Measurements from ENCODE around the gene CLDN34. TPM values are rescaled to one million over a fixed set of nuclear protein-coding genes. Genes with fewer than 3 reads are reported as not detected.

CLDN34 gene
- total RNA-seq (2014; rRNA removed; shearing (Covaris generic); ENCODE audit: low replicate concordance), result not detected in 2 replicates

GRCh38 chrX:9966775-9967408, at the start of gene CLDN34:
Gene CLDN34, plus strand, starts transcription at chrX:9967358. Its CDS starts 0 bp downstream, at chrX:9967358.
- H3K27me3 ChIP-seq (ENCODE audit: low read length), result no peaks in the 10 kb centered on the region
- no peak within 1 kb of the TSS for H3K4me2 ChIP-seq (ENCODE audit: low read depth, low read length, poor library complexity, severe bottlenecking)
- no peak within 1 kb of the TSS for H3K4me3 ChIP-seq (ENCODE audit: low read length)
- H3K27ac ChIP-seq (ENCODE audit: low read length), result no peak within 1 kb of the TSS
- no peaks in the 10 kb centered on the region for H4K20me1 ChIP-seq (ENCODE audit: insufficient read depth, low read depth, low read length)
- no peaks in the 10 kb centered on the region for H3K9me3 ChIP-seq (ENCODE audit: low read length)
- H3K4me1 ChIP-seq (ENCODE audit: low read length), result no peaks in the 10 kb centered on the region
- no peak for DNase-seq
- no peak within 1 kb of the TSS for H2AFZ ChIP-seq (ENCODE audit: low read length)
- H3K9me2 ChIP-seq (replicated peaks; ENCODE audit: insufficient read depth, low read length), result no peaks in the 10 kb centered on the region
- no peaks in the 10 kb centered on the region for H3K36me3 ChIP-seq (ENCODE audit: insufficient read depth, low read length)
- H3K79me2 ChIP-seq (ENCODE audit: low read length), result no peaks in the 10 kb centered on the region
- no peak within 1 kb of the TSS for H3K9ac ChIP-seq (ENCODE audit: low read length)

GRCh38 chrX:9917861-9918260, 49.3 kb upstream of the CLDN34 start:
- Histone ChIP-seq H3K9me3 (ENCODE audit: low read length) (no peaks in the 10 kb centered on the region), H3K79me2 (ENCODE audit: low read length) (no peaks in the 10 kb centered on the region), H3K4me2 (ENCODE audit: low read depth, low read length, poor library complexity, severe bottlenecking) (no peak overlapping the region), H3K27ac (ENCODE audit: low read length) (no peak overlapping the region), H2AFZ (ENCODE audit: low read length) (no peak overlapping the region), H3K4me3 (ENCODE audit: low read length) (no peak overlapping the region), H3K4me1 (ENCODE audit: low read length) (no peaks in the 10 kb centered on the region), H3K36me3 (ENCODE audit: insufficient read depth, low read length) (no peaks in the 10 kb centered on the region), H4K20me1 (ENCODE audit: insufficient read depth, low read depth, low read length) (no peaks in the 10 kb centered on the region), H3K9me2 (replicated peaks; ENCODE audit: insufficient read depth, low read length) (no peaks in the 10 kb centered on the region), H3K27me3 (ENCODE audit: low read length) (no peaks in the 10 kb centered on the region), H3K9ac (ENCODE audit: low read length) (no peak overlapping the region)
- DNase-seq, result no peak

DNA sequence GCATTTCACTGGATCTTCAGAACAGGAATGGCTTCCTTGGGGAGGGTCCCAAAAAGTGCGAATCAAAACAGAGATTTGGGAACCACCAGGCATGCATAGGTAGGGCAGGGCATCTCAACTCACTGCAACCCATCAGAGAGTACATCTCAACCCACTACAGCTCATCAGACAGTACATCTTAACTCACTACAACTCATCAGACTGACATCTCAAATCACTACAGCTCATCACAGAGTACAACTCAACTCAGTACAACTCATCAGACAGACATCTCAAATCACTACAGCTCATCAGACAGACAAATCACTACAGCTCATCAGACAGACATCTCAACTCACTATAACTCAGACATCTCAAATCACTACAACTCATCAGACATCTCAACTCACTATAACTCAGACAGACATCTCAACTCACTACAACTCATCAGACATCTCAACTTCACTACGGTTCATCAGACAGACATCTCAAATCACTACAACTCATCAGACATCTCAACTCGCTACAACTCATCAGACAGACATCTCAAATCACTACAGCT, 47.5 kb upstream of the CLDN34 start:
- no peaks in the 10 kb centered on the region for H3K4me1 ChIP-seq (ENCODE audit: low read length)
- no peak overlapping the region for H3K4me2 ChIP-seq (ENCODE audit: low read depth, low read length, poor library complexity, severe bottlenecking)
- H4K20me1 ChIP-seq (ENCODE audit: insufficient read depth, low read depth, low read length), result no peaks in the 10 kb centered on the region
- H3K79me2 ChIP-seq (ENCODE audit: low read length), result no peaks in the 10 kb centered on the region
- H3K9me3 ChIP-seq (ENCODE audit: low read length), result no peaks in the 10 kb centered on the region
- H3K4me3 ChIP-seq (ENCODE audit: low read length), result no peak overlapping the region
- no peak overlapping the region for H2AFZ ChIP-seq (ENCODE audit: low read length)
- no peak for DNase-seq
- H3K9me2 ChIP-seq (replicated peaks; ENCODE audit: insufficient read depth, low read length), result no peaks in the 10 kb centered on the region
- H3K27me3 ChIP-seq (ENCODE audit: low read length), result no peaks in the 10 kb centered on the region
- H3K27ac ChIP-seq (ENCODE audit: low read length), result no peak overlapping the region
- H3K9ac ChIP-seq (ENCODE audit: low read length), result no peak overlapping the region
- H3K36me3 ChIP-seq (ENCODE audit: insufficient read depth, low read length), result no peaks in the 10 kb centered on the region

GRCh38 chrX:9921407-9921806, 45.8 kb upstream of the CLDN34 start:
- Histone ChIP-seq H3K4me1 (ENCODE audit: low read length) (no peaks in the 10 kb centered on the region), H3K79me2 (ENCODE audit: low read length) (no peaks in the 10 kb centered on the region), H3K9me2 (replicated peaks; ENCODE audit: insufficient read depth, low read length) (no peaks in the 10 kb centered on the region), H3K4me3 (ENCODE audit: low read length) (no peak overlapping the region), H3K4me2 (ENCODE audit: low read depth, low read length, poor library complexity, severe bottlenecking) (no peak overlapping the region), H2AFZ (ENCODE audit: low read length) (no peak overlapping the region), H3K27ac (ENCODE audit: low read length) (no peak overlapping the region), H3K36me3 (ENCODE audit: insufficient read depth, low read length) (no peaks in the 10 kb centered on the region), H3K27me3 (ENCODE audit: low read length) (no peaks in the 10 kb centered on the region), H4K20me1 (ENCODE audit: insufficient read depth, low read depth, low read length) (no peaks in the 10 kb centered on the region), H3K9ac (ENCODE audit: low read length) (no peak overlapping the region), H3K9me3 (ENCODE audit: low read length) (no peaks in the 10 kb centered on the region)
- no peak for DNase-seq

- no peak overlapping the region for H3K4me3 ChIP-seq (ENCODE audit: low read length)
- H3K79me2 ChIP-seq (ENCODE audit: low read length), result no peaks in the 10 kb centered on the region
- no peaks in the 10 kb centered on the region for H3K9me2 ChIP-seq (replicated peaks; ENCODE audit: insufficient read depth, low read length)
These were observed 43.8 kb upstream of the CLDN34 start for GRCh38 chrX:9923357-9923756.

GRCh38 chrX:9926002-9926401, 41.2 kb upstream of the CLDN34 start:
- H3K9ac ChIP-seq (ENCODE audit: low read length), result no peak overlapping the region
- H3K79me2 ChIP-seq (ENCODE audit: low read length), result no peaks in the 10 kb centered on the region
- H3K9me2 ChIP-seq (replicated peaks; ENCODE audit: insufficient read depth, low read length), result no peaks in the 10 kb centered on the region
- H4K20me1 ChIP-seq (ENCODE audit: insufficient read depth, low read depth, low read length), result no peaks in the 10 kb centered on the region
- H2AFZ ChIP-seq (ENCODE audit: low read length), result no peak overlapping the region
- no peaks in the 10 kb centered on the region for H3K27me3 ChIP-seq (ENCODE audit: low read length)
- no peaks in the 10 kb centered on the region for H3K36me3 ChIP-seq (ENCODE audit: insufficient read depth, low read length)
- H3K4me3 ChIP-seq (ENCODE audit: low read length), result no peak overlapping the region
- no peak for DNase-seq
- no peaks in the 10 kb centered on the region for H3K4me1 ChIP-seq (ENCODE audit: low read length)
- no peak overlapping the region for H3K27ac ChIP-seq (ENCODE audit: low read length)
- H3K4me2 ChIP-seq (ENCODE audit: low read depth, low read length, poor library complexity, severe bottlenecking), result no peak overlapping the region
- H3K9me3 ChIP-seq (ENCODE audit: low read length), result no peaks in the 10 kb centered on the region

More at GRCh38 chrX:9923357-9923756, 43.8 kb upstream of the CLDN34 start:
- DNase-seq, result no peak
- H3K4me2 ChIP-seq (ENCODE audit: low read depth, low read length, poor library complexity, severe bottlenecking), result no peak overlapping the region
- H3K27me3 ChIP-seq (ENCODE audit: low read length), result no peaks in the 10 kb centered on the region
- H2AFZ ChIP-seq (ENCODE audit: low read length), result no peak overlapping the region
- no peaks in the 10 kb centered on the region for H3K9me3 ChIP-seq (ENCODE audit: low read length)
- no peaks in the 10 kb centered on the region for H3K4me1 ChIP-seq (ENCODE audit: low read length)
- H4K20me1 ChIP-seq (ENCODE audit: insufficient read depth, low read depth, low read length), result no peaks in the 10 kb centered on the region
- H3K36me3 ChIP-seq (ENCODE audit: insufficient read depth, low read length), result no peaks in the 10 kb centered on the region
- H3K9ac ChIP-seq (ENCODE audit: low read length), result no peak overlapping the region
- no peak overlapping the region for H3K27ac ChIP-seq (ENCODE audit: low read length)

GRCh38 chrX:9927698-9928482, 39.3 kb upstream of the CLDN34 start:
- no peaks in the 10 kb centered on the region for H4K20me1 ChIP-seq (ENCODE audit: insufficient read depth, low read depth, low read length)
- no peak for DNase-seq
- no peaks in the 10 kb centered on the region for H3K27me3 ChIP-seq (ENCODE audit: low read length)
- H3K9me2 ChIP-seq (replicated peaks; ENCODE audit: insufficient read depth, low read length), result no peaks in the 10 kb centered on the region
- no peak overlapping the region for H3K4me3 ChIP-seq (ENCODE audit: low read length)
- no peaks in the 10 kb centered on the region for H3K36me3 ChIP-seq (ENCODE audit: insufficient read depth, low read length)
- no peak overlapping the region for H3K4me2 ChIP-seq (ENCODE audit: low read depth, low read length, poor library complexity, severe bottlenecking)
- no peaks in the 10 kb centered on the region for H3K4me1 ChIP-seq (ENCODE audit: low read length)
- H2AFZ ChIP-seq (ENCODE audit: low read length), result no peak overlapping the region
- no peak overlapping the region for H3K9ac ChIP-seq (ENCODE audit: low read length)
- no peaks in the 10 kb centered on the region for H3K79me2 ChIP-seq (ENCODE audit: low read length)
- H3K9me3 ChIP-seq (ENCODE audit: low read length), result no peaks in the 10 kb centered on the region
- H3K27ac ChIP-seq (ENCODE audit: low read length), result no peak overlapping the region

- Histone ChIP-seq H3K9me3 (ENCODE audit: low read length) (no peaks in the 10 kb centered on the region), H3K27ac (ENCODE audit: low read length) (no peak overlapping the region), H3K4me3 (ENCODE audit: low read length) (no peak overlapping the region), H3K9ac (ENCODE audit: low read length) (no peak overlapping the region), H3K9me2 (replicated peaks; ENCODE audit: insufficient read depth, low read length) (no peaks in the 10 kb centered on the region), H3K4me2 (ENCODE audit: low read depth, low read length, poor library complexity, severe bottlenecking) (no peak overlapping the region), H3K36me3 (ENCODE audit: insufficient read depth, low read length) (no peaks in the 10 kb centered on the region), H4K20me1 (ENCODE audit: insufficient read depth, low read depth, low read length) (no peaks in the 10 kb centered on the region), H3K79me2 (ENCODE audit: low read length) (no peaks in the 10 kb centered on the region), H3K4me1 (ENCODE audit: low read length) (no peaks in the 10 kb centered on the region), H2AFZ (ENCODE audit: low read length) (no peak overlapping the region), H3K27me3 (ENCODE audit: low read length) (no peaks in the 10 kb centered on the region)
- no peak for DNase-seq
These were observed 31.7 kb upstream of the CLDN34 start for GRCh38 chrX:9935436-9935835.
